GM19468 (cell line): ENCODE data around the gene TRERF1.

ENCODE experiments used
- ATAC-seq: cut with Tn5 transposase; IDR thresholded peaks from one replicate; pipeline ENCODE4 v1.9.1; 2021; ENCODE audit warnings: mild to moderate bottlenecking, moderate library complexity, moderate number of reproducible peaks; ENCODE audit not compliant: unreplicated experiment; ENCODE audit errors: extremely low read depth

Gene TRERF1

DNA sequence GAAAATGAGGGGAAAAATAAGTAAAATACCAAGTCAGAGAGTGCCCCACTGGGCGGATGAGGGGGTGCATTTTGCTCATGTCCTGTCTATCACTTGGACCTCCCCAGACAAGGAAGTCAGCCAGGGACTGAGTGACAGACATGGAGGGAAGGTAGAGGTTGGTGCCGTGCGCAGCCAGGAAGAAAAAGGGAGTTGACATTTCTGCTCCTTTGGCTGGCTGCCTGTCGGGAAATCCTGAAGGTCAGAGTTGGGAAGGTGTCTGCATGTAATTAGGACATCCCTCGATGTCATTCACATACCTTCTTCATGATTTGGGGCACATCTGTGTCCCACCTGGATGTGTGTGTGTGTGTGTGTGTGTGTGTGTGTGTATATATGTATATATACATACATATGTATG, 269.6 kb downstream of the TRERF1 start:
- no peak for ATAC-seq

DNA sequence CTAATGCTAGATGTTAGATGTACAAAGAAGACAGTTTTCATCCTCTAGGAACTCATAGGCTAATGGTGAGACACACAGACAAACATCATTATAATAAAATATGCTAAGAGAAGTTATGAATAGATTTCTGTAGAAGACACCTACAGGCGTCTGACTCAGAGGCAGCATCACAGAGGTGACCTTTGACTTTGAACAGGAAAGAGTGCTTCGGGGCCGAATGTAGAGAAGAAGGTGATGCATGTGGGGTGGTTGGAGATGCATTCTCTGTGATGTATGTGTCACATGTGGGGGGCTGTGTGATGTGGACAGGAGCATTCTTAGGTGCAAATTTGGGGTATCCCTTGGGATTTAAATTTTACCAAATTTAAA, 271.8 kb downstream of the TRERF1 start:
- no peak for ATAC-seq

DNA sequence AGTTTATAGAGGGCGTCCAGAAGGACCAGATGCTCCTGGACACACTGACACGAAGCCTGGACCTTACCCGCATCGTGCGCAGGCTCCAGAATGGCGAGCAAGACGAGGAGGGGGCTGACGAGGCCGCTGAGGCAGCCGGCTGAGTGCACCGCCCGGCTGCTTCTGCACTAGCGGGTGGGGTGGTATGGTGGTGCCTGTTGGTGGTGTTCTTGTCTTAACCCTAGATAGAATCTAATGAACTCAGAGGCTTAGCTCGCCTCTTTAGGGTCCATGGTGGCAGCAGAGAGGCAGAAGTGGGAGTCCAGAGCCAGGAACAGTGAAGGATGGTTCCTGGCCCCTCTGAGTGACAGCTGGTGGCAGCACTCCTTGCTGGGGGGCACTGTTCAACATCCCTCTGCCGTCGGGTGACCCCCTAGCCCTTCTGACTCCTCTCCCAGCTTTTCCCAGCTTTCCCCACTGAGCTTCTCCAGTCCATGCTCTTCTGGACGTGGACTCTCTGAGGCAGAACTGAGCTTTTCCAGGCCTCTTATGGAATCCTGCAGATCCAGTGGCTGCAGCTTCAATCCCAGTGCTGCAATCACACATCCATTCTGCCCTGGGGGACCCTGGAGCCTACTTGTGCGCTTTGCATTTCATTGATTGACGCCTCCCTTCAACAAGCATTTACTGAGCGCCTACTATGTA, 272.3 kb downstream of the TRERF1 start:
- no peak for ATAC-seq

DNA sequence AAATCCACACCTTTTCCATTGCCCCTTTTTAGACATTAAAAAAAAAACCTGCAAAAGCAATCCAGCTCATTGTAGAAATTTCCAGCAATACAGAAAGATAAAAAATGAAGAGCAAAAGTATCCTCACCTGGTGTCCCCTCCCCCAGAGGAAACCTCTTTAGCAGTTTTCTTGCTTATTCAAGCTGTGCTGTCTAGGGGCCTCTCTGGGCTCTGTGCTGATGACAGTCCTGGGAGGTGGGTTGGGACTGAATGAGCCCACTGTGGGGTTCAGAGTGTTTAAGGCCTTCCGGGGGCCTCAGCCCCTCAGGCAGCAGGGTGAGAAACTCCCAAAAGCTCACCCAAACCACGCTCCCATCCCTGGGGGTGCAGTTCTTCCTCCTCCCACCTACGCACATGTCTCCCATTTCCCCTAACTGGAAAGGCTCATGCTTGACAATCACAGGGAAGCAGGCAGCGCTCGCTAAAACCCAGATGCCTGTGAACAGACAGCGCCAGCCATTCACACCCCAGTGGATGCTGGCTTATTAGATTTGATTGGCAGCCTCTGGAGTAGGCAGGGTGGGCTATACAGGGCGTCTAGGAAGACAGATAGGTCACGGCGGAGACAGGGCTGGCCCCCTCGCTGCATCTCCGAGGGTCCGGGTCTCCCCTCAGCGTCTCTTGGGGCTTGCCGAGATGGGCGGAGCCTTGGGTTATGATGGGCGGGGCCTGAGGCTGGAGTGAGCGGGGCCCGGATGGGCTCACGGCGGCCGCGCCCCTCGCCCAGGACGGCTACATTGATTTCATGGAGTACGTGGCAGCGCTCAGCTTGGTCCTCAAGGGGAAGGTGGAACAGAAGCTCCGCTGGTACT, 274.0 kb downstream of the TRERF1 start:
- no peak for ATAC-seq

DNA sequence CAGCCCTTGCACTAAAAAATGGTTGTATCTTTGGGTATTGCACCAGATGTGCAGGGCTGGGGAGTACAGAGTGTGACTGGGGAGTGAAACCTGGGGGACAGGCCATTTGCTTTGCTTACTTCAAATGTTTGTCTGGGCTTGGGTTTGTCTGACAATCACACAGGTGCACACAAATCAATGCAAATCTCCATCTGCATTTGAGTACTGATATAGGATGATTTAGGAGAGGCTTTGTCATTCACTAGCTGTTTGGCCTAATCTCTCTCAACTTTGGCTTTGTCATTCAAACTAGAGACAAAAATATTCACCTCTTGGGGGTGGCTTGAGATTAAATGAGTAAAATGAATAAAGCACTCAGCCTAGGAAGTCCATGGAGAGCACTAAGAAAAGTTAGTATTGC, 274.7 kb downstream of the TRERF1 start:
- no peak for ATAC-seq

DNA sequence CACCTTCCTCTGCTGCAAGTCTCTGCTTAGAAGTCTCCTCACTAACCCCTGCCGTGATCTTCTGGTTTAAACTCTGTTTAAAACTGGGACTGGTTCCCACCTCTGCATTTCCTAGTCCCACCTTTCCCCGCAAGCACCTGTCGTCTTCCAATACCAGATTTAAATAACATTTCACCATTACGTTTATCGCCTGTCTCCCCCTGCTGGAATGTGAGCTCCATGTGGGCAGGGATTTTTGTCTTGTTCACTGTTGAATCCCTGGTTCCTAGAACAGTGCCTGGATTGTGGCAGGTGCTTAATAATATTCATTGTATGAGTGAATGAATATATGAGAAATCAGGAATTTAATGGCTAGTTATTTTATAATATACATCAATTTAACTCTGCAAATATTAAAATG, 275.9 kb downstream of the TRERF1 start:
- ATAC-seq: no peak
